GM13976 (cell line): ENCODE data around the gene FAM184B.

ENCODE experiments used
- DNase-seq: peaks from one replicate; pipeline ENCODE4 v3.0.0; 2012; ENCODE audit warnings: low spot score
- CTCF ChIP-seq: IDR thresholded peaks from 2 replicates; pipeline ENCODE4 v1.5.1; 2012; ENCODE audit warnings: borderline replicate concordance, mild to moderate bottlenecking; ENCODE audit not compliant: insufficient read depth; ENCODE audit errors: extremely low read depth, missing control alignments, control extremely low read depth
- in situ Hi-C: fragments of 300-500 bp; cut with MboI; formaldehyde crosslinking; loops from one replicate; pipeline ENCODE4 v1.12.0; 2022; ENCODE audit warnings: low sequenced_read_pairs, mixed read lengths, inconsistent platforms; ENCODE audit not compliant: unreplicated experiment

FAM184B gene

GRCh38 chr4:17704020-17704650, 77.3 kb downstream of the FAM184B start:
- TF ChIP-seq CTCF: no peak
- in situ Hi-C loops: no loop called here
- DNase-seq: no peak

DNA sequence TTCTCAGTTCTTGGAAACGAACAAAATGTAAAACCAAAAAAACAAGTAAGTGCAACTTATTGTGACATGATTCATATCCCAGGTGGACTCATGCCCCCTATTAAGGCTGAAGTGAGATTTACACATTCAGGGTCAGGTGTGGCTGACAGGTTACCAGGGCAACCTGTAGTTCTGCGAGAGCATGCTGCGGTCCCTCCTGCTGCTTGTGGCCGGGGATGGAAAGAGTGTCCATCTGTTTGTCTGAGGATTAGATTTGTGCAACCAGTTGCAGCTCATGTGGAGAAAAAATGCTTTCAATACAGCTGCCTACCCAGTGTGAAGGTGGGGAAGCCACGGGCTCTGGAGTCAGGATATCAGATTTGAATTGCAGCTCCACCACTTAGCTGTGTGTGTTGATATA, 78.8 kb downstream of the FAM184B start:
- no peak for TF ChIP-seq CTCF
- in situ Hi-C loops: no loop called here
- DNase-seq: no peak

DNA sequence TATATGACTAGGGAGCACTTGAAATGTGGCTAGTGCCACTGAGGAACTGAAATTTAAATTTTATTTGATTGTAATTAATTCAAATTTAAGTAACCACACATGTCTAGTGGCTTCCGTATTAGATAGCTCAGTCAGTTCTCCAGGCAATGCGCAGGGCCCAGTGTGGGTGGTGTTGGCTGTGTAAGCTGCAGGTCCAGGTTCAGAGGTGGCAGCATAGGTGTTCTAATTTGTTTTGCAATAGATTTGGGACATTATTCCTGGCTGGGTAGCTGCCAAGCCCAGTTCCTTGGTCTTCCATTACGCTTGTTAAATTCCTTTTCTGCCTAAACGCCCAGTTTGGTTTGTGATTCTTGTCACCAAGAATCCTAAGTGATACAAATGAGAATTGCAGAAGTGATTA, 79.5 kb downstream of the FAM184B start:
- no peak for TF ChIP-seq CTCF
- no peak for DNase-seq
- in situ Hi-C loops: no loop called here

GRCh38 chr4:17701138-17701839, 80.1 kb downstream of the FAM184B start:
- in situ Hi-C loops: no loop called here

DNA sequence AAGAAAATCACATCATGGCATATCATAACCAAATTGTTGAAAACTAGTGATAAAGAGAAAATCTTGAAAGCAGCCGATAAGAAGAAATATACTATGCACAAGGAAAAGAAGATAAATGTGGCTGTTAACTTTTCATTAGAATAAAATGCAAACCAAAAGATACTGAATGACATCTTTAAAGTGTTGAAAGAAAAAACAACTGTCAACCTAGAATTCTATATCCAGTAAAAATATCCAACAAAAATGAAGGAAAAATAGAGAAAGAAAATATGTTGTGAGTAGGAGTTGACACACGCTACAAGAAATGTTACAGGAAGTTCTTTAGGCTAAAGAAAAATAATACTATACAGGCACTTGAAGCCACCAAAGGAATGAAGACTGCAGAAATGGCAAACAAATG, 82.0 kb downstream of the FAM184B start:
- TF ChIP-seq CTCF: no peak
- no peak for DNase-seq
- in situ Hi-C loops: no loop called here

More at GRCh38 chr4:17701138-17701839, 80.1 kb downstream of the FAM184B start:
- no peak for DNase-seq
- TF ChIP-seq CTCF: no peak

DNA sequence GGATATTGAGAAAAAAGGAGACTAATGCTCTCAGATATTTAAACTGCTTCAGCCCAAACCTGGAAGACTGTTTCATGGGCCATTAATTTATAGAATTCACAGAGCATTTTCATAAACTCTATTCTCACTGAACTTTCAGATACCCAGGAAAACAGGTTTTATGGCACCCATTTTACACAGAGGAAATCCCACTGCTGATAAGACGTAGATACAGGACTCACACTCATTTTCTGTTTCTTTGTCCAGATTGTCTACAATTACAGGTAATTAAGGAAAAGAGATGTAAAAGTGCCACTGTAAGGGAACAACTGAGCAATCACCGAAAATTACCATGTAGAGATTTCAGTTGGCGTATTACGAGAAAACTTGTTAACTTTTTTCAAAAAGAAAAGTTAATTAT, 83.3 kb downstream of the FAM184B start:
- in situ Hi-C loops: no loop called here
- TF ChIP-seq CTCF: no peak
- DNase-seq: no peak
